GM12878 (cell line): ENCODE measurements around the gene FAM50A. TPM values are rescaled to one million over a fixed set of nuclear protein-coding genes. Genes with fewer than 3 reads are reported as not detected.

Experiments
- ATAC-seq: fragments of 200-7000 bp; cut with Tn5 transposase; 3 replicates; pipeline ENCODE4 v1.9.1; 2020; ENCODE audit warnings: mild to moderate bottlenecking, moderate library complexity
- BruUV-seq: library from RNA; stranded (reverse); fragments of 400-500 nt; replicated peaks from 2 replicates; lab custom pipeline; 2021; lab: Mats Ljungman, UMichigan
- CTCF ChIA-PET: fragments of 300-600 bp; sonication (Branson Sonifier 250); formaldehyde crosslinking; extraction: SDS; loops from one replicate; lab custom pipeline; 2021; ENCODE audit warnings: inconsistent platforms; lab: Yijun Ruan, JAX
- POLR2A ChIA-PET: fragments of 350-600 bp; formaldehyde crosslinking; extraction: SDS; loops from one replicate; lab custom pipeline; 2021; ENCODE audit warnings: inconsistent platforms; lab: Charles Lee
- RAD21 ChIA-PET: fragments of 300-600 bp; sonication (Branson Sonifier 250); formaldehyde crosslinking; loops from one replicate; lab custom pipeline; 2023; ENCODE audit warnings: antibody characterized with exemption; ENCODE audit not compliant: unreplicated experiment; lab: Charles Lee
- SMC1A ChIA-PET: fragments of 300-600 bp; sonication (Branson Sonifier 250); formaldehyde crosslinking; loops from one replicate; lab custom pipeline; 2023; ENCODE audit not compliant: unreplicated experiment, uncharacterized antibody; lab: Charles Lee
- DNase-seq: peaks from one replicate; pipeline ENCODE4 v3.0.0-alpha.2; 2011; ENCODE audit warnings: low read depth, low spot score
- FAIRE-seq: peaks from 3 replicates; lab custom pipeline; 2011; peaks lifted over from hg19 to GRCh38; lab: Jason Lieb, UNC
- H2AFZ ChIP-seq: 2 replicates; pipeline ENCODE4 v1.6.0; 2011; ENCODE audit warnings: low read depth, low read length, control low read depth; ENCODE audit not compliant: control insufficient read depth
- H3K27ac ChIP-seq: 2 replicates; pipeline ENCODE4 v1.5.1; 2011; ENCODE audit warnings: control low read depth; ENCODE audit not compliant: control insufficient read depth, insufficient read depth
- H3K27me3 ChIP-seq, 2 experiments: replicated peaks in 1 of 2; 2 replicates each; pipeline versions ENCODE4 v1.6.0 to v1.6.1; 2011; ENCODE audit warnings: low read length in 1 of 2; ENCODE audit not compliant: control insufficient read depth in 2 of 2, insufficient read depth in 2 of 2
- H3K36me3 ChIP-seq, 2 experiments: 2 replicates each; pipeline ENCODE4 v1.5.1; 2011; ENCODE audit warnings: low read length in 1 of 2; ENCODE audit not compliant: control insufficient read depth in 2 of 2, insufficient read depth in 2 of 2
- H3K4me1 ChIP-seq: 2 replicates; pipeline ENCODE4 v1.6.1; 2011; ENCODE audit warnings: mild to moderate bottlenecking, low read length, moderate library complexity, mixed read lengths; ENCODE audit not compliant: control insufficient read depth, insufficient read depth
- H3K4me2 ChIP-seq: 2 replicates; pipeline ENCODE4 v1.6.0; 2011; ENCODE audit warnings: control low read depth; ENCODE audit not compliant: control insufficient read depth, insufficient read depth
- H3K4me3 ChIP-seq: fragments of 200-600 bp; sonication (generic); 2 replicates; pipeline ENCODE4 v1.5.1; 2016
- H3K79me2 ChIP-seq: 2 replicates; pipeline ENCODE4 v1.6.0; 2011; ENCODE audit warnings: low read length; ENCODE audit not compliant: control insufficient read depth, insufficient read depth
- H3K9ac ChIP-seq: 2 replicates; pipeline ENCODE4 v1.8.0; 2011; ENCODE audit warnings: low read length, control low read depth, mixed read lengths; ENCODE audit not compliant: control insufficient read depth, insufficient read depth
- H3K9me3 ChIP-seq: replicated peaks from 3 replicates; pipeline ENCODE4 v1.5.1; 2011; ENCODE audit warnings: mild to moderate bottlenecking, low read length; ENCODE audit not compliant: control insufficient read depth, insufficient read depth
- H4K20me1 ChIP-seq: 2 replicates; pipeline ENCODE4 v1.6.0; 2011; ENCODE audit not compliant: control insufficient read depth, insufficient read depth
- BCL11A ChIP-seq: IDR thresholded peaks from 2 replicates; pipeline ENCODE4 v1.6.1; 2011; ENCODE audit warnings: low read depth, low read length
- E2F8 ChIP-seq: fragments of 450-650 bp; IDR thresholded peaks from 2 replicates; pipeline ENCODE4 v1.6.1; 2018; ENCODE audit warnings: mild to moderate bottlenecking, low read depth, moderate library complexity; ENCODE audit not compliant: partially characterized antibody
- E4F1 ChIP-seq: fragments of 450-650 bp; IDR thresholded peaks from 2 replicates; pipeline ENCODE4 v1.6.1; 2018; ENCODE audit warnings: borderline replicate concordance, mild to moderate bottlenecking; ENCODE audit not compliant: partially characterized antibody
- EGR1 ChIP-seq, 2 experiments: IDR thresholded peaks; 1 replicate in 1 of 2; 2 replicates in 1 of 2; pipeline ENCODE4 v1.6.1; 2011 to 2012; ENCODE audit warnings: low read depth in 2 of 2, low read length in 2 of 2, borderline replicate concordance in 1 of 2, mild to moderate bottlenecking in 1 of 2, moderate library complexity in 1 of 2
- FOXM1 ChIP-seq: IDR thresholded peaks from 2 replicates; pipeline ENCODE4 v1.6.1; 2012; ENCODE audit warnings: low read depth, mild to moderate bottlenecking, inconsistent platforms, low read length, moderate library complexity
- HDAC2 ChIP-seq: fragments of 200-600 bp; sonication (generic); IDR thresholded peaks from 2 replicates; pipeline ENCODE4 v1.6.1; 2017
- LARP7 ChIP-seq: fragments of 450-650 bp; IDR thresholded peaks from 2 replicates; pipeline ENCODE4 v1.6.1; 2017; ENCODE audit warnings: mild to moderate bottlenecking
- RAD21 ChIP-seq: IDR thresholded peaks from 2 replicates; pipeline ENCODE4 v1.6.1; 2011; ENCODE audit warnings: mild to moderate bottlenecking, low read depth, low read length, moderate library complexity; ENCODE audit not compliant: insufficient read depth
- RB1 ChIP-seq: fragments of 450-650 bp; formaldehyde crosslinking; IDR thresholded peaks from 2 replicates; pipeline ENCODE4 v1.6.1; 2017; ENCODE audit warnings: mild to moderate bottlenecking, borderline replicate concordance
- RBBP5 ChIP-seq: fragments of 200-600 bp; sonication (generic); conservative IDR thresholded peaks from 2 replicates; pipeline ENCODE4 v1.6.1; 2016
- SPI1 ChIP-seq: IDR thresholded peaks from 2 replicates; pipeline ENCODE4 v1.6.1; 2011; ENCODE audit warnings: low read depth, mild to moderate bottlenecking, low read length, moderate library complexity, borderline replicate concordance; ENCODE audit not compliant: insufficient read depth
- SUPT20H ChIP-seq: IDR thresholded peaks from 2 replicates; pipeline ENCODE4 v1.6.1; 2011; ENCODE audit warnings: low read depth, mild to moderate bottlenecking, low read length, moderate library complexity, borderline replicate concordance; ENCODE audit not compliant: control insufficient read depth
- USF1 ChIP-seq: IDR thresholded peaks from 2 replicates; pipeline ENCODE4 v1.6.1; 2011; ENCODE audit warnings: borderline replicate concordance, low read depth, mild to moderate bottlenecking, moderate library complexity, mixed read lengths, low read length; ENCODE audit not compliant: insufficient read depth; ENCODE audit errors: extremely low read length
- YY1 ChIP-seq: IDR thresholded peaks from 2 replicates; pipeline ENCODE4 v1.6.1; 2011; ENCODE audit warnings: low read depth, mild to moderate bottlenecking, low read length
- ZNF274 ChIP-seq: IDR thresholded peaks from one replicate; pipeline ENCODE4 v1.8.0; 2011; ENCODE audit not compliant: insufficient read length, insufficient read depth
- ZZZ3 ChIP-seq: IDR thresholded peaks from 2 replicates; pipeline ENCODE4 v1.6.1; 2011; ENCODE audit warnings: low read depth; ENCODE audit not compliant: control insufficient read depth, insufficient read length
- WGBS: methylation state at CpG from one replicate; pipeline ENCODE4 v1.1.6; 2016; ENCODE audit warnings: low lambda C conversion rate; ENCODE audit not compliant: insufficient replicate concordance, insufficient coverage; ENCODE audit errors: missing lambda C conversion rate; 5-methylcytosine and 5-hydroxymethylcytosine counted together
- in situ Hi-C: fragments of 300-500 bp; cut with MboI; formaldehyde crosslinking; loops from 9 replicates; pipeline ENCODE4 v1.14.3; 2018; ENCODE audit warnings: mixed read lengths
- intact Hi-C: fragments of 100-400 bp; cut with micrococcal nuclease; formaldehyde crosslinking; loops from one replicate; pipeline ENCODE4 v1.14.2; 2022; ENCODE audit not compliant: unreplicated experiment
- polyA plus RNA-seq, 11 experiments: library from polyadenylated mRNA; depleted of rRNA in 4 of 11; unstranded in 6 of 11; stranded (reverse) in 5 of 11; fragments of >200 nt; fragmentation: Nextera tagmentation in 4 of 11; fragmentation: Illumina TruSeq in 1 of 11; extraction: Ambion mirVana in 4 of 11; extraction: Trizol in 1 of 11; gene quantifications; 1 replicate in 1 of 11; 2 replicates in 10 of 11; pipeline versions ENCODE4 v1.2.1 to v1.2.3, GENCODE V29; 2011 to 2016; ENCODE audit warnings: inconsistent platforms in 2 of 11, missing spikeins in 2 of 11, low read depth in 1 of 11
- total RNA-seq, 4 experiments: library from RNA; depleted of rRNA in 3 of 4; stranded (reverse); fragments of >200 nt in 3 of 4; fragmentation: Illumina TruSeq in 1 of 4; extraction: Trizol in 1 of 4; gene quantifications; 2 replicates each; pipeline versions ENCODE4 v1.2.1 to v1.2.3, GENCODE V29; 2013 to 2021

The FAM50A gene
- total and polyA plus RNA-seq, 10 of the 15 experiments (the other 5 are each of a cell fraction or from before 2014, with no cell fraction given): 4.2 to 46.7 (median 34.6) TPM

DNA sequence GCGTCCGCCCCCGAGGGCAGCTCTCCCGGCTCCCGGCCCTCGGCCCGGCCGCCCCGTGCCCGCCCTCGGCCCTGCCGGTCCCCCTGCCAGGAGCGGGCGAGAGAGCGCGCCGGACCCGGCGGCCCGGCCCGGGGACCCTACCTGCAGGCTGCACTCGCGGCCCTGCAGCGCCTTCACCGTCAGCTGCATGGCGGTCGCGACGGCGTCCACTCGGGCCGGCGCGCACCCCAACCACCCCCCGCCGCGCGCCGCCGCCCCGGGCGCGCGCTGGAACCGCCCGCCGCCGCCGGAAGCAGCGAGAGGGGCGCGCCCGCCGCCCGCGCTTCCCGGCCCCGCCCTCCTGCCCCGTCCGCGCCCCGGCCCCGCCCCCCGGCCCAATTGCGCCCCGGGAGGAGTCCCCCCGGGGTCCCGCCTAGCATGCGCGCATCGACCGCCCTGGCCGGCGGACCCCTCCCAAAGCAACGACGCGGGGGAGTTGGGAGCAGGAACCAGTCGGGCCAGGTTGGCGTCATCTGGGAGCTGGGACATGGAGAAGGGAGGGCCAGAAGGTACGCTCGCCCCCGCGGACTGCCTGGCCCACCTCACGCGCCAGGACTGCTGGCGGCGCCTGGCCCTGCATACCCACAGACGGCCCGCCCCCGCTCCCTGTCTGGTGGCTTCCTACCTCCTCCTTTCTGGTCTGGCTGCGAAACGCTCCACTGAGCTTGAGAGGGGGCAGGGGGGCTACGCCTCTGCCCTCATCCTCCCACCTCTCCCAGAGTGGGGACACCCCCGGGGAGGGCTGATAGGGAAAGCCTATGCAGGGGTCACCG is 42.7 kb downstream of the FAM50A start, which contains the start of gene UBL4A:
Gene UBL4A (minus strand): TSS at position 220 of the 812 bp plus-strand sequence. CDS start 31 bp downstream, at position 189.
- Histone ChIP-seq H3K4me2 (peak within 1 kb of the TSS; percentile 77), H3K36me3 (peaks cover 0 to 2% of the 10 kb centered on the region in 2 experiments; a peak in 2 of 4 replicates), H2AFZ (peak within 1 kb of the TSS; percentile 19), H4K20me1 (no peaks in the 10 kb centered on the region), H3K27ac (peak within 1 kb of the TSS; percentile 42), H3K9ac (peak within 1 kb of the TSS; percentile 75), H3K4me3 (peak within 1 kb of the TSS; percentile 64), H3K9me3 (no peaks in the 10 kb centered on the region; the same call in 2 of the 3 replicates), H3K4me1 (peaks cover 8% of the 10 kb centered on the region; the same call in 1 of the 2 replicates), H3K79me2 (peaks cover 21% of the 10 kb centered on the region), H3K27me3 (no peaks in the 10 kb centered on the region)
- no peak for DNase-seq
- no peak for FAIRE-seq
- intact Hi-C loops (no loop called here), in situ Hi-C loops (no loop called here)
- RAD21 ChIA-PET: interaction anchor here (0.6 to 1.5 kb wide), 4 partner anchors 8 to 40 kb away, joined by 3 to 4 read pairs (median 4); no protein-coding TSS in a partner anchor
- WGBS: 37% methylated on average over 30 of the region's 95 CpGs
- POLR2A ChIA-PET: interaction anchor here (0.6 to 1.5 kb wide), 7 partner anchors 8 to 43 kb away, joined by 3 to 7 read pairs (median 4); partner anchors contain the start of genes FAM50A and LAGE3
- no TSS peak for BruUV-seq
- SMC1A ChIA-PET: interaction anchor here (1.1 to 1.6 kb wide), 3 partner anchors 10 to 88 kb away, joined by 3 to 7 read pairs (median 4); partner anchors contain the start of gene RPL10
- peak; percentile 44 for ATAC-seq
- CTCF ChIA-PET: interaction anchor here (0.8 to 2.1 kb wide), 2 partner anchors 41 to 114 kb away, joined by 3 to 6 read pairs; no protein-coding TSS in a partner anchor
- TF ChIP-seq LARP7: peak; percentile 64; the same call in 1 of the 2 replicates
- TF ChIP-seq E4F1: no peak
- 0 out of 2 replicates have a peak, but pooled peaks have one; percentile 9 for TF ChIP-seq YY1
- TF ChIP-seq RBBP5: no peak
- no peak for TF ChIP-seq BCL11A
- no peak for TF ChIP-seq FOXM1
- no peak for TF ChIP-seq E2F8
- no peak for TF ChIP-seq RB1
- peak in 1 of 2 experiments; percentile 70; a peak in 2 of 3 replicates for TF ChIP-seq EGR1 (IDR thresholded peaks at IDR 0.05; ENCODE audit: borderline replicate concordance in 1 of 2, low read depth in 2 of 2, low read length in 2 of 2)
- TF ChIP-seq USF1: no peak
- no peak for TF ChIP-seq SUPT20H
- no peak for TF ChIP-seq ZZZ3
- no peak for TF ChIP-seq SPI1
- TF ChIP-seq ZNF274: no peak
- TF ChIP-seq RAD21: no peak
- TF ChIP-seq HDAC2: no peak
